ENCODE data around the gene EVI2A.

Gene EVI2A

DNA sequence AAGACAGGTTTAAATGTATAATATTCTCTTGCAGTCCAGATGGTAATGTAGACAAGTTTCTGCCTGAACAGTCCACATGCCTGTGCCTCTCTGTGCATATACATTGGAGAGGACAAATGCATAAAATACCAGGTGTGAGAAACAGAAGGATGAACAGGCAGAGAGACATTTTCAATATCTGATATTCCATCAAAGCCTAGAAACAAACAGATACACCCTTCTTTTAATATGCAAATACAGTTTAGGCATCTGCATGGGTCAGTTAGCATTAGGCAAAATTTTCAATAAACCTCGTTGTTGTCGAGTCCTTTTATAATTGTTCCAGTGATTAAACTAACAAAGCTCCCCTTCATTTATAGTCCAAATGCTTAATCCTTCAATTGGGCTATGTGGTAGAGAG is 25.3 kb downstream of the EVI2A start:
- TF ChIP-seq, protein P1, sequence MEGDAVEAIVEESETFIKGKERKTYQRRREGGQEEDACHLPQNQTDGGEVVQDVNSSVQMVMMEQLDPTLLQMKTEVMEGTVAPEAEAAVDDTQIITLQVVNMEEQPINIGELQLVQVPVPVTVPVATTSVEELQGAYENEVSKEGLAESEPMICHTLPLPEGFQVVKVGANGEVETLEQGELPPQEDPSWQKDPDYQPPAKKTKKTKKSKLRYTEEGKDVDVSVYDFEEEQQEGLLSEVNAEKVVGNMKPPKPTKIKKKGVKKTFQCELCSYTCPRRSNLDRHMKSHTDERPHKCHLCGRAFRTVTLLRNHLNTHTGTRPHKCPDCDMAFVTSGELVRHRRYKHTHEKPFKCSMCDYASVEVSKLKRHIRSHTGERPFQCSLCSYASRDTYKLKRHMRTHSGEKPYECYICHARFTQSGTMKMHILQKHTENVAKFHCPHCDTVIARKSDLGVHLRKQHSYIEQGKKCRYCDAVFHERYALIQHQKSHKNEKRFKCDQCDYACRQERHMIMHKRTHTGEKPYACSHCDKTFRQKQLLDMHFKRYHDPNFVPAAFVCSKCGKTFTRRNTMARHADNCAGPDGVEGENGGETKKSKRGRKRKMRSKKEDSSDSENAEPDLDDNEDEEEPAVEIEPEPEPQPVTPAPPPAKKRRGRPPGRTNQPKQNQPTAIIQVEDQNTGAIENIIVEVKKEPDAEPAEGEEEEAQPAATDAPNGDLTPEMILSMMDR (IDR thresholded peaks at IDR 0.05; ENCODE audit: low read depth, low read length), result no peak
- Histone ChIP-seq H3K4me3 (ENCODE audit: low read depth, low read length) (no peak overlapping the region), H3K36me3 (no peaks in the 10 kb centered on the region), H3K4me1 (no peaks in the 10 kb centered on the region), H3K27me3 (no peaks in the 10 kb centered on the region), H3K9me3 (no peaks in the 10 kb centered on the region)
- DNase-seq, result no peak

DNA sequence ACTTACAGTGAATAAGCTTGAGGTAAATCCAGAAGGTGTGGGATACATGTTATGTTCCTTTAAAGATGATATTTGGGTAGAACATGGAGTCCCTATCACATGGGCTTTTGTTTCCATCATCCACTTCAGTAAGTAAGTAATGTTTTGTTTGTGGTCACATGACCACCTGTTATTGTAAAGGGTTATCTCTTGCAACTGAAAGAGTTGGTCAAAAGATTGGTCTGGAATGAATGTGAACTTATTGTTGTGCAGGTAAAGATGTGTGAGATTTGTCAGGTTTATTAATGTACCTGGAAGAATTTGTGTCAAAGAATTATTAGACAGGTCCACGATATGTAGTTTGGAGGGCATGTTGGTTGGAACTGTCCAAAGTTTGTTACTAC is 25.9 kb downstream of the EVI2A start:
- TF ChIP-seq, protein P1 (IDR thresholded peaks at IDR 0.05; ENCODE audit: low read depth, low read length), result no peak
- H3K4me3 ChIP-seq (ENCODE audit: low read depth, low read length), result no peak overlapping the region

DNA sequence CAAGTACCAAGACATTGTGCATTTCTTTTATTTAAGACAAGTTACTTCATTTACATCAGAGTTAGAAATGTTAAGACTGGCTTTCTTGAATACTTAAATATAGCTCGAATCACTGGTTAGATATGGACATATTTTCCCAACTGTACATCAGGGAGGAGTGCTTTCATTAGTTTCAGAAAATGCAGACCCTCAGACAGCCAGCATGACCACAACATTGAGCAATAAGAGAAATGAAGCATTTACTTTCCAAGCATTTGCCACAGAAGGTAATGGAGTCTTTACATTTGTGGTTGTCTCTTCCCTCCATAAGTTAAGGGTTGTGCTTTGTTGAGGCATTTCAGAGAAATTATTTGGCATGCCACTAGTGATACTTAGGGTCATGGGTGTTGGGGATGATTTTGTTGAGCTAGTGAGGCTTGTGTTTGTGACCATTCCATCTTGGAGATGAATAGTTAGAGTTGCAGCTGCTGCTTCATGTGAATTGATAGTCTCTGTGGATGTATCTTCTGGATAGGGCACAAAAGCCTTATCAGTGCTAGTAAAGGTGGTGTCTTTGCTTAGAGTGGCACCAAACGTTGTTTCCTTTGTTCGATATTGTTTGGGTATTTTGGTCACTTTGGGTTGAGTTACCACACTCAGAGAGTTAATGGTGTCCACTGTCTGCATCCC is 26.5 kb downstream of the EVI2A start:
- H3K36me3 ChIP-seq, result no peaks in the 10 kb centered on the region
- no peaks in the 10 kb centered on the region for H3K27me3 ChIP-seq
- no peak overlapping the region for H3K4me3 ChIP-seq (ENCODE audit: low read depth, low read length)
- DNase-seq, result no peak
- TF ChIP-seq, protein P1 (IDR thresholded peaks at IDR 0.05; ENCODE audit: low read depth, low read length), result no peak
- no peaks in the 10 kb centered on the region for H3K9me3 ChIP-seq
- H3K4me1 ChIP-seq, result no peaks in the 10 kb centered on the region

More for the DNA sequence above, 25.9 kb downstream of the EVI2A start:
- Histone ChIP-seq H3K4me1 (no peaks in the 10 kb centered on the region), H3K36me3 (no peaks in the 10 kb centered on the region), H3K27me3 (no peaks in the 10 kb centered on the region), H3K9me3 (no peaks in the 10 kb centered on the region)
- DNase-seq, result no peak

DNA sequence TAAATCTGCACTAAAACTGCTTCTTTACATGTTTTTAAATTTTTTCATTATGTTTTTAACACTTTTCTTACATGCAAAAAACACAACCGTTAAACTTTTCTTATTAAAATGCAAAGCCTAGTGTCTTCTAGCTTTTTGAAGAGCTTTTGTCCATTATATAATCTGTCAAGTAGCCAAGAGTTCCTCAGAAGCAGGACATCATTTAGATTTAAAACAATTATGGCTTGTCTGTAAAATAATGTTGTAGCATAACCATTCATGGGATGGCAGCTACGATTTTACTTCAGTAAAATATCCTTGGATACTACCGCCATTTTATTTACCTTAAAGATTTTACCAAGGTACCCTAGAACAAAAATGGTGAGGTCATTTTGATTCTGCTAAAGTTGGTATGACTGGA is 27.2 kb downstream of the EVI2A start:
- TF ChIP-seq, protein P1 (IDR thresholded peaks at IDR 0.05; ENCODE audit: low read depth, low read length), result no peak
- H3K9me3 ChIP-seq, result no peaks in the 10 kb centered on the region
- no peaks in the 10 kb centered on the region for H3K27me3 ChIP-seq
- no peaks in the 10 kb centered on the region for H3K4me1 ChIP-seq
- H3K36me3 ChIP-seq, result no peaks in the 10 kb centered on the region
- no peak overlapping the region for H3K4me3 ChIP-seq (ENCODE audit: low read depth, low read length)
- DNase-seq, result no peak

DNA sequence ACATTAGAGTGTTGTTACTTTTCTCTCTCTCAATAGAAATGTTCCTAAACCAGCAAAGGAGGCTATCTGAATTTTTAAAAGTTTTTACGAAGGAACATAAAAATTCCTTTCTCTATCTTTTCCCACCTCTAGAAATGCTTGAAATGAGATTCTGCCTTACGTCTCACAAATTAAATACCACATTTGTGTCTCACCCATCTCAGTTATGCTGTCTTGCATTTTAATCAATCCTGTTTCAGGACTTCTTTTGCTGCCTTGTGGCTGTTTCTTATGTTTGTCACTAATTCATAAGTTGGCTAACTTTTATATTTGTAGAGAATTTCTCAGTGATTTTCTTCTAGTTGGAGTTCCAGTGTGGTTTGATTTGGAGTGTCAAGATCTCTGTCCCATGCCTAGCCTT is 27.8 kb downstream of the EVI2A start:
- H3K9me3 ChIP-seq, result no peaks in the 10 kb centered on the region
- no peaks in the 10 kb centered on the region for H3K36me3 ChIP-seq
- no peak overlapping the region for H3K4me3 ChIP-seq (ENCODE audit: low read depth, low read length)
- TF ChIP-seq, protein P1 (IDR thresholded peaks at IDR 0.05; ENCODE audit: low read depth, low read length), result no peak
- no peaks in the 10 kb centered on the region for H3K4me1 ChIP-seq
- no peak for DNase-seq
- H3K27me3 ChIP-seq, result no peaks in the 10 kb centered on the region

DNA sequence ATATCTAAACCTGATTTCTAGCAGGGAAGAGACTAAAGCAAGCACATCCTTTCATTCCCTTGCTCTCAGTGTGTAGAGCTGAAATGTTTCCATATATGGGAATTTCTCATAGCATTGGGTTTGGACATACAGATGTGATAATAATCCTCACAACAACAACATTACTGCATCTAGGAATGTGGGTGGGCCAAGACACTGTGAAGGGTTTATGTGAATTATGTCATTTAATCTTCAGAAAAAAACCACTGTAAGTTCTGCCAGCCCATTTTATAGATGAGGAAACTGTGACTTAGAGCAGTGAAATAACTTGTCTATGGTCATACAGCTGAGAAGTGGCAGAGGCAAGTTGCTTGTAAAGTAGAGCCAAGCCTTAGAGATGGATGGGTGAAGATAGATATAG is 29.6 kb downstream of the EVI2A start:
- TF ChIP-seq, protein P1 (IDR thresholded peaks at IDR 0.05; ENCODE audit: low read depth, low read length), result no peak
- Histone ChIP-seq H3K27me3 (no peaks in the 10 kb centered on the region), H3K4me3 (ENCODE audit: low read depth, low read length) (no peak overlapping the region), H3K9me3 (no peaks in the 10 kb centered on the region), H3K4me1 (no peaks in the 10 kb centered on the region), H3K36me3 (no peaks in the 10 kb centered on the region)
- no peak for DNase-seq

Measured in BE2C (cell line).